NCI-H2171 treated with DMSO at 0.1 percent for 48 hours (cell line): ENCODE results near the gene ARIH2.
A peak's percentile ranks its signal among the peaks of the same experiment; 100 is the strongest.

Source experiments
- DNase-seq: peaks from one replicate; lab custom pipeline; 2025; lab: John Stamatoyannopoulos, UW

ARIH2 gene

GRCh38 chr3:49020330-49021212 lies 101.9 kb downstream of the ARIH2 start:
- DNase-seq: no peak

GRCh38 chr3:49021213-49021812 lies 102.7 kb downstream of the ARIH2 start:
- peak; percentile 94 for DNase-seq

- DNase-seq: peak; percentile 94
These were observed 103.4 kb downstream of the ARIH2 start, which contains the start of gene NDUFAF3 for GRCh38 chr3:49021813-49022687. NDUFAF3 (plus strand) TSS chr3:49022121; CDS start chr3:49022145, 24 bp downstream.

GRCh38 chr3:49022688-49023171 lies 104.1 kb downstream of the ARIH2 start:
- no peak for DNase-seq

- DNase-seq: no peak
These were observed 105.1 kb downstream of the ARIH2 start for GRCh38 chr3:49023775-49024174.

- no peak for DNase-seq
These were observed 105.8 kb downstream of the ARIH2 start for GRCh38 chr3:49024449-49024848.

GRCh38 chr3:49025005-49025792 lies 106.6 kb downstream of the ARIH2 start:
- no peak for DNase-seq

- no peak for DNase-seq
These were observed 107.3 kb downstream of the ARIH2 start for GRCh38 chr3:49025793-49026520.

- DNase-seq: no peak
These were observed 107.9 kb downstream of the ARIH2 start for GRCh38 chr3:49026536-49026935.

GRCh38 chr3:49027634-49028033 lies 109.0 kb downstream of the ARIH2 start:
- no peak for DNase-seq

- DNase-seq: no peak
These were observed 109.6 kb downstream of the ARIH2 start for GRCh38 chr3:49028298-49028672.

- DNase-seq: peak; percentile 81
These were observed 110.3 kb downstream of the ARIH2 start, which contains the start of gene IMPDH2 for GRCh38 chr3:49028673-49029562. IMPDH2 (minus strand) TSS chr3:49029398; CDS start chr3:49029350, 48 bp downstream.

- no peak for DNase-seq
These were observed 110.9 kb downstream of the ARIH2 start for GRCh38 chr3:49029563-49029884.

GRCh38 chr3:49030321-49030720 lies 111.7 kb downstream of the ARIH2 start:
- DNase-seq: no peak

GRCh38 chr3:49032646-49033304 lies 114.1 kb downstream of the ARIH2 start:
- no peak for DNase-seq

- no peak for DNase-seq
These were observed 116.0 kb downstream of the ARIH2 start for GRCh38 chr3:49034650-49035049.

- no peak for DNase-seq
These were observed 116.6 kb downstream of the ARIH2 start for GRCh38 chr3:49035281-49035680.
